GM12865 (cell line): ENCODE data around the gene PANK4.

ENCODE experiments used
- DNase-seq: peaks from one replicate; pipeline ENCODE4 v3.0.0; 2010; ENCODE audit warnings: low read depth
- H3K4me3 ChIP-seq: 2 replicates; pipeline ENCODE4 v1.5.1; 2011; ENCODE audit warnings: mild to moderate bottlenecking, low read depth, low read length, control low read depth
- TF ChIP-seq, protein P1 (sequence below): IDR thresholded peaks from 2 replicates; pipeline ENCODE4 v1.5.1; 2011; ENCODE audit warnings: low read length, control low read depth, low read depth, inconsistent platforms; ENCODE audit not compliant: insufficient read depth; ENCODE audit errors: missing control alignments

PANK4 gene

DNA sequence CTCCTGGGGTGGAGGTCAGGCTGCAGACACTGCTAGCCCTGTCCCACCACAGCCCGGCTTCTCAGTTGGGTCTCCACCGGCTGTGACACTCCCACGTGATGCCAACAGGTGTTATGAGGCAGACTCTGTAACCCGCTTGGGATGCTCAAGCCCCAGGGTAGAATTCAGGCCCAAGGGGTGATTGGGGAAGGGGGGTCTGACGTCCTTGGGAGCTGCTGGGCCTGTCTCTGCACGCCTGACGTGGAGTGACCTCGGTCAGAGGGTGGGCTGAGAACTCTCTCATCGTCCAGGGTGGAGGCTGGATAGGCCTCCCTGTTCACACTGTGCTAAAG is 11.4 kb upstream of the PANK4 start:
- no peak overlapping the region for H3K4me3 ChIP-seq
- TF ChIP-seq, protein P1, sequence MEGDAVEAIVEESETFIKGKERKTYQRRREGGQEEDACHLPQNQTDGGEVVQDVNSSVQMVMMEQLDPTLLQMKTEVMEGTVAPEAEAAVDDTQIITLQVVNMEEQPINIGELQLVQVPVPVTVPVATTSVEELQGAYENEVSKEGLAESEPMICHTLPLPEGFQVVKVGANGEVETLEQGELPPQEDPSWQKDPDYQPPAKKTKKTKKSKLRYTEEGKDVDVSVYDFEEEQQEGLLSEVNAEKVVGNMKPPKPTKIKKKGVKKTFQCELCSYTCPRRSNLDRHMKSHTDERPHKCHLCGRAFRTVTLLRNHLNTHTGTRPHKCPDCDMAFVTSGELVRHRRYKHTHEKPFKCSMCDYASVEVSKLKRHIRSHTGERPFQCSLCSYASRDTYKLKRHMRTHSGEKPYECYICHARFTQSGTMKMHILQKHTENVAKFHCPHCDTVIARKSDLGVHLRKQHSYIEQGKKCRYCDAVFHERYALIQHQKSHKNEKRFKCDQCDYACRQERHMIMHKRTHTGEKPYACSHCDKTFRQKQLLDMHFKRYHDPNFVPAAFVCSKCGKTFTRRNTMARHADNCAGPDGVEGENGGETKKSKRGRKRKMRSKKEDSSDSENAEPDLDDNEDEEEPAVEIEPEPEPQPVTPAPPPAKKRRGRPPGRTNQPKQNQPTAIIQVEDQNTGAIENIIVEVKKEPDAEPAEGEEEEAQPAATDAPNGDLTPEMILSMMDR = no peak
- no peak for DNase-seq

DNA sequence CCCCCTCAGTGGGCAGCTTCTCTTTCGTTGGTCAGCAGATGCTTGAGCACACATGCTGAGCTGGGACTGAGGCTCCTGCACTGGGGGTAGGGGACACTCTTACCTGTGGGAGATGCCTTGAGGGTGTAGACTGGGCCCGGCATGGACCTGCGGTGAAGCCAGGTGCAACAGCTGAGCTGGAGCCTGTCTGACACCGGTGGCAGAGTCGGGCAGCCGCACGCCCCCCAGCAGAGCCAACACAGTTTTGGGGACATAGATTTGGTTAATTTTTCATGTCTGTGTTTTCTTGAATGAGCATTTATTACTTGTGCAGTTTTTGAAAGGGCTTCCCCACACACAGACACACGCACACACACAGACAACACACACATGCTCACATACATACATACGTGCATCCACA is 9.6 kb upstream of the PANK4 start:
- TF ChIP-seq, protein P1 = no peak
- no peak for DNase-seq
- H3K4me3 ChIP-seq = no peak overlapping the region

DNA sequence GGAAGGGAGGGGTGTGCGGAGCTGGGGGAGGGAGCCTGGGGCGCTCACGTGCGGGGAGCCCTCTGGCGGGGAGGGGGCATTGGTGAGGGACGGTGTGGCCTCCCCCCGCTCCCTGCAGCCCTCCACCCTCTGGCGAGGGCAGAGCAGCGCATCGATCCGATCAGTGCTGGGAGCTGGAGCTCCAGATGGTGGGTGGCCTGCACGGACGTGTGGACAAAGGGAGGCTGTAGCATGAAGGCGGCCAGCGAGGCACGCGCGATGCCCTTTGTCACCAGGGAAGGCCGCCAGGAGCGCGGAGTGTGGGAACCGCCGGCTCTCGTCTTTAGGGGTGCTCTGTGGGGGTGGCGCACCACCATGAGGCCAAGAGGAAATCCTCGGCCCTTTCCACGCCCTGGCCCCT is 9.1 kb upstream of the PANK4 start:
- TF ChIP-seq, protein P1 = no peak
- no peak for DNase-seq
- H3K4me3 ChIP-seq = no peak overlapping the region

DNA sequence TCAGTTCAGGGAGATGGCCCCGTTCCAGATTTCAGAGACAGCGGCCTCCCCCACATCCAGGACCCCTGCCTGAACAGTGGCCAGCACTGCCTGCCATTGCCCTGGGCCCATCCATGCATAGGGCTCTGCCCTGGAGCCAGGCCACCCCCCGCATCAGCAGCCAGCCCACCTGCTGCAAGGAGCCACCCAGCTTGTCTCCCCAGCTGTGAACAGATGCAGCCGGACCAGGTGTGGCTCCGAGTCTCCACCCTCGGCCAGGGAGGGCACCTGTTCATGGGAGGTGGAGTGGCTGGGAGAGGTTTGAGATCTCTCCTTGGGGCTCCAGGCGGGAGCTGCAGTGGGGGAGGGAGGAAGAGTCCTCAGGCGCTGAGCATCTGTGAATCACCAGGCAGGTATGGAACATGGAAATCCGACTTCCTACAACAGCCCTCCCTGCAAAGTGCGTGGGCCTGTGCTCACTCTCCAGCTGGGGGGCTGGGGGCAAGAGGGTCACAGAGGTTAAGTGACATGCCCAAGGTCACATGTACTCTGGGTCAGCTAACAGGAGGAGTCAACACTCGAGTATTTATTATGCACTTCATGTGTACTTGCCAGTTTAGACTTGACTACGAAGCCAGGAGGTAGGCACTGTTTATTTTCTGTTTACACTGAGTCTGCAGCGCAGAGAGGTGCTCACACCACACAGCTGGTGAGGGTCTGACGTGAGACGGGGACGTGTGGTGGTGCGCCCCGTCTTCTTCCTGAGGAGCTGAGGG is 8.5 kb upstream of the PANK4 start:
- TF ChIP-seq, protein P1 = no peak
- H3K4me3 ChIP-seq = no peak overlapping the region
- DNase-seq = no peak

DNA sequence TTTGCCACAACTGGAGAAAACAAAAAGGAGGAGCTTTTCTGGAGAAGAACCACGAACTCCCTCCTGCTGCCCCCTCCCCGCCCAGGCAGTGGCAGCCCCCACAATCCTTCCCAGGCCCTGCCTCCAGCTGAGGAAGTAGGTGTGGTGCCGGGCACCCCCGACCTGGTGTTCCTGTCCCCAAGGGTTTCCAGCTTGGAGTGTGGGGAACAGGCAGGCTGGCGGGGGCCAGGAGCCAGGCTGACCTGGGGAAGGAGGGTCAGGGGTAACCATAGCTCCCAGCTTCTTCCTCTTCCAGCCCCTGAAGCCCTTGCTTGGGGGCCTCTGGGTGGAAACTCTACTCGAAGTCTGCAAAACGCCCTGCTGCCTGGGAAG is 7.9 kb upstream of the PANK4 start:
- DNase-seq = no peak
- TF ChIP-seq, protein P1 = no peak
- no peak overlapping the region for H3K4me3 ChIP-seq

DNA sequence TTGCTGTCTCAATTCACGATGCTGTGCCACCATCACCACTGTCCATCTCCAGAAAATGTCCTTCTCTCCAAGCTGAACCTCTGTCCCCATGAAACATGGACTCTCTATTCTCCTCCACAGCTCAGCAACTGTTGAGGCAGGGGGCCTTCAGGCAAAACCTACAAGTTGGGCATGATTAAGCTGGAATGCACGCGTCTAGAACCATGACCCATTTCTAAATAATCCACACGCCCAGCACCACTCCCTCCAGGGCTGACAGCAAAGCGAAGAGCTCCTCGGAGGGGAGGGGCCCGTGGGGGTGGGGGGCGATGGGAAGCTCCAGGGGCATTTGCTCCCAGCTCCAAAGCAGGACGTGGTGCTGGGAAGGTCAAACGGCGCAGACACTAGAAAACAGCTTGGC is 7.0 kb upstream of the PANK4 start:
- TF ChIP-seq, protein P1 = no peak
- DNase-seq = no peak

DNA sequence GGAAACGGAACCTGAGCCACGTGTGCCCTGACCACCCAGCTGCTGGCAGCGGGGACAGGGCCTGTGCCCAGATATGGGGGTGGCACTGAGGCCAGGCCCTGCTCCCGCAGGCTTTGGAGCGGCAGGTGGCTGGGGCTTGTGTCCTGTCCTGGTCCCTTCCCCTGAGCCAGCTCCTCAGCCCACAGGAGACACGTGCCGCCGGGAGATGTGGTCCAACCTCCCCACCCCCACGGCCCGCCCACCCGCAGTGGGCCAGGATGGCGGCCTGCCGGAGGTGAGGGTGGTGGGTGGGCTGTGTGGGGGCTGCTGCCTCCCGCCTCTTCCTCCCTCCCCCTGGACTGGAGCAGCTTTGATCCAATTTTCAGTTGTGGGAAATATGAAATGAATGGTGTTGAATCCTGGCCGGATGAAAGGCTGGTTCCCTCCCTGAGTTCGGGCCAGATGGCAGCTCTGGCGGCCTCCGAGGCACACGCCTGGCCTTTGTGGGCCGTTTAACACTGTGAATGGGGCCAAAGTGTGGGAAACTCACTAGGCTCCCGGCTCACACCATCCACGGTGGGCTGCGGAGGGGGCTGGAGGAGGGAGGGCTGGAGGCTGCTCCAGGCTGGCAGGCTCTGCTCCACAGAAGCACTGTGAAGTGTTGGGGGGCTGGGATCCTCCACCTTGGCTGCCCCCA is 6.2 kb upstream of the PANK4 start:
- DNase-seq = no peak
- TF ChIP-seq, protein P1 = no peak
- H3K4me3 ChIP-seq = no peak overlapping the region

More for the DNA sequence above, 7.0 kb upstream of the PANK4 start:
- no peak overlapping the region for H3K4me3 ChIP-seq
